HepG2 (cell line): ENCODE measurements around the gene ACSM2A. TPM values are rescaled to one million over a fixed set of nuclear protein-coding genes. Genes with fewer than 3 reads are reported as not detected.

Experiments used
- ATAC-seq: fragments of 200-7000 bp; cut with Tn5 transposase; 3 replicates; pipeline ENCODE4 v1.9.1; 2020; ENCODE audit warnings: mild to moderate bottlenecking, moderate library complexity
- BruUV-seq: library from RNA; stranded (reverse); fragments of 400-500 nt; replicated peaks from 2 replicates; lab custom pipeline; 2021; lab: Mats Ljungman, UMichigan
- CTCF ChIA-PET: fragments of 300-600 bp; formaldehyde crosslinking; extraction: SDS; loops from one replicate; lab custom pipeline; 2021; ENCODE audit warnings: low total read pairs, inconsistent platforms, low intra/inter-chr PET ratio; lab: Yijun Ruan, JAX
- POLR2A ChIA-PET: fragments of 350-600 bp; sonication (Branson Sonifier 250); formaldehyde crosslinking; loops from one replicate; lab custom pipeline; 2020; ENCODE audit warnings: antibody characterized with exemption, inconsistent platforms; lab: Yijun Ruan, JAX
- DNase-seq: peaks from one replicate; pipeline ENCODE4 v3.0.0-alpha.2; 2015; ENCODE audit warnings: low spot score
- FAIRE-seq: peaks from 3 replicates; lab custom pipeline; 2011; peaks lifted over from hg19 to GRCh38; lab: Jason Lieb, UNC
- H2AFZ ChIP-seq: one replicate; pipeline ENCODE4 v1.6.1; 2011; ENCODE audit warnings: low read length, inconsistent platforms
- H3K27ac ChIP-seq: fragments of 300-600 bp; 3 replicates; pipeline ENCODE4 v1.8.0; 2011; ENCODE audit warnings: mixed run types, mild to moderate bottlenecking, mixed read lengths, low read length, inconsistent platforms; ENCODE audit not compliant: insufficient read depth; ENCODE audit errors: extremely low read length
- H3K27me3 ChIP-seq, 2 experiments: fragments of 200-600 bp in 1 of 2; 2 replicates in 1 of 2; 3 replicates in 1 of 2; pipeline versions ENCODE4 v1.6.0 to v1.8.0; 2011; ENCODE audit warnings: low read length in 2 of 2, mild to moderate bottlenecking in 2 of 2, moderate library complexity in 2 of 2, inconsistent platforms in 1 of 2; ENCODE audit not compliant: insufficient read depth in 2 of 2, control insufficient read depth in 1 of 2
- H3K36me3 ChIP-seq, 2 experiments: fragments of 200-600 bp in 1 of 2; replicated peaks in 1 of 2; 2 replicates in 1 of 2; 3 replicates in 1 of 2; pipeline versions ENCODE4 v1.5.1 to v1.8.0; 2011; ENCODE audit warnings: low read length in 2 of 2, inconsistent platforms in 1 of 2; ENCODE audit not compliant: insufficient read depth in 2 of 2, control insufficient read depth in 1 of 2
- H3K4me1 ChIP-seq: 2 replicates; pipeline ENCODE4 v1.5.1; 2012; ENCODE audit warnings: low read length, inconsistent platforms; ENCODE audit not compliant: insufficient read depth
- H3K4me2 ChIP-seq: 2 replicates; pipeline ENCODE4 v1.6.0; 2011; ENCODE audit warnings: low read depth, low read length, inconsistent platforms
- H3K4me3 ChIP-seq, 3 experiments: fragments of 200-600 bp in 1 of 3; sonication (generic), shearing (Covaris generic) in 1 of 3; replicated peaks in 1 of 3; 2 replicates each; pipeline ENCODE4 v1.5.1; 2011 to 2016; ENCODE audit warnings: low read length in 3 of 3, inconsistent platforms in 2 of 3, low read depth in 2 of 3, mild to moderate bottlenecking in 2 of 3, control low read depth in 1 of 3, mixed read lengths in 1 of 3; ENCODE audit not compliant: insufficient read depth in 1 of 3
- H3K79me2 ChIP-seq: one replicate; pipeline ENCODE4 v1.6.1; 2011; ENCODE audit warnings: low read length, inconsistent platforms; ENCODE audit not compliant: insufficient read depth
- H3K9ac ChIP-seq: 2 replicates; pipeline ENCODE4 v1.6.0; 2011; ENCODE audit warnings: mild to moderate bottlenecking, low read depth, low read length, inconsistent platforms; ENCODE audit not compliant: insufficient read depth
- H3K9me3 ChIP-seq: 2 replicates; pipeline ENCODE4 v1.5.1; 2012; ENCODE audit warnings: mild to moderate bottlenecking, low read length
- H4K20me1 ChIP-seq: 2 replicates; pipeline ENCODE4 v1.6.0; 2011; ENCODE audit warnings: inconsistent platforms, mild to moderate bottlenecking, low read length, moderate library complexity; ENCODE audit not compliant: insufficient read depth
- FOXA3 ChIP-seq: IDR thresholded peaks from 2 replicates; pipeline ENCODE4 v1.6.1; 2016; ENCODE audit warnings: missing genetic modification reagents, missing compliant biosample characterization
- ISL2 ChIP-seq: sonication (generic); formaldehyde crosslinking; IDR thresholded peaks from 2 replicates; pipeline ENCODE4 v1.5.0; 2020; ENCODE audit warnings: missing genetic modification reagents
- POLR2A ChIP-seq, 2 experiments: IDR thresholded peaks; 2 replicates each; pipeline ENCODE4 v1.6.1; 2011; ENCODE audit warnings: low read depth in 2 of 2, low read length in 2 of 2, mild to moderate bottlenecking in 1 of 2, moderate library complexity in 1 of 2; ENCODE audit not compliant: insufficient read depth in 1 of 2
- PRDM10 ChIP-seq: sonication (generic); formaldehyde crosslinking; IDR thresholded peaks from 2 replicates; pipeline ENCODE4 v1.4.0; 2020; ENCODE audit warnings: low read depth, missing genetic modification reagents
- SALL1 ChIP-seq: sonication (generic); formaldehyde crosslinking; IDR thresholded peaks from 2 replicates; pipeline ENCODE4 v1.8.0; 2022; ENCODE audit warnings: mild to moderate bottlenecking, missing genetic modification reagents
- SAP130 ChIP-seq: IDR thresholded peaks from 2 replicates; pipeline ENCODE4 v1.6.1; 2016; ENCODE audit warnings: low read depth
- TP53 ChIP-seq: sonication (generic); formaldehyde crosslinking; conservative IDR thresholded peaks from 2 replicates; pipeline ENCODE4 v1.4.0; 2020; ENCODE audit warnings: missing genetic modification reagents
- ZKSCAN5 ChIP-seq: sonication (generic); formaldehyde crosslinking; IDR thresholded peaks from 2 replicates; pipeline ENCODE4 v1.5.1; 2020; ENCODE audit warnings: mild to moderate bottlenecking, missing genetic modification reagents
- ZNF224 ChIP-seq: sonication (generic); formaldehyde crosslinking; IDR thresholded peaks from 2 replicates; pipeline ENCODE4 v1.5.0; 2020; ENCODE audit warnings: mild to moderate bottlenecking, missing genetic modification reagents
- ZNF264 ChIP-seq: sonication (generic); formaldehyde crosslinking; IDR thresholded peaks from 2 replicates; pipeline ENCODE4 v1.4.0; 2020; ENCODE audit warnings: missing genetic modification reagents
- ZNF44 ChIP-seq: sonication (generic); formaldehyde crosslinking; IDR thresholded peaks from 2 replicates; pipeline ENCODE4 v1.5.1; 2020; ENCODE audit warnings: mild to moderate bottlenecking, missing genetic modification reagents
- ZNF644 ChIP-seq: IDR thresholded peaks from 2 replicates; pipeline ENCODE4 v1.6.1; 2016; ENCODE audit warnings: low read depth
- ZNF672 ChIP-seq: sonication (generic); formaldehyde crosslinking; IDR thresholded peaks from 2 replicates; pipeline ENCODE4 v1.8.1; 2022; ENCODE audit warnings: missing genetic modification reagents
- ZNF713 ChIP-seq: sonication (generic); formaldehyde crosslinking; IDR thresholded peaks from 2 replicates; pipeline ENCODE4 v1.4.0; 2020; ENCODE audit warnings: mild to moderate bottlenecking, missing genetic modification reagents
- WGBS: methylation state at CpG from one replicate; pipeline ENCODE4 v1.1.6; 2017; ENCODE audit warnings: low lambda C conversion rate; 5-methylcytosine and 5-hydroxymethylcytosine counted together
- in situ Hi-C: cut with HindIII; loops from 2 replicates; pipeline ENCODE4 v1.10.0; 2017; ENCODE audit warnings: low pct_unique_long_range_greater_than_20kb; ENCODE audit not compliant: extremely low pct_ligation_motif_present
- intact Hi-C: fragments of 100-400 bp; cut with micrococcal nuclease; formaldehyde crosslinking; loops from one replicate; pipeline ENCODE4 v1.10.0; 2022; ENCODE audit not compliant: unreplicated experiment
- polyA plus RNA-seq, 8 experiments: library from polyadenylated mRNA; depleted of rRNA in 3 of 8; stranded (reverse) in 7 of 8; unstranded in 1 of 8; fragments of >200 nt; fragmentation: Illumina TruSeq in 4 of 8; extraction: Trizol in 4 of 8; gene quantifications; 2 replicates each; pipeline versions ENCODE4 v1.2.1 to v1.2.3, GENCODE V29; 2011 to 2016; ENCODE audit warnings: low read depth in 4 of 8, missing spikeins in 1 of 8, mixed read lengths in 1 of 8; ENCODE audit not compliant: insufficient read depth in 1 of 8
- total RNA-seq, 5 experiments: library from RNA; depleted of rRNA; stranded (reverse); fragments of >200 nt; fragmentation: Illumina TruSeq; extraction: Trizol; gene quantifications; 2 replicates each; pipeline ENCODE4 v1.2.3, GENCODE V29; 2016; ENCODE audit warnings: low read depth in 1 of 5
- TF ChIP-seq, protein P1 (sequence below): IDR thresholded peaks from 2 replicates; pipeline ENCODE4 v1.6.1; 2016; ENCODE audit warnings: low read depth, borderline replicate concordance
- TF ChIP-seq, protein P2 (sequence below): IDR thresholded peaks from 2 replicates; pipeline ENCODE4 v1.4.0; 2020; ENCODE audit warnings: mild to moderate bottlenecking, missing genetic modification reagents

The ACSM2A gene
- total and polyA plus RNA-seq, 2 of the 13 experiments (the other 11 are each of a cell fraction or from before 2014, with no cell fraction given): 11.4 to 16.3 TPM

DNA sequence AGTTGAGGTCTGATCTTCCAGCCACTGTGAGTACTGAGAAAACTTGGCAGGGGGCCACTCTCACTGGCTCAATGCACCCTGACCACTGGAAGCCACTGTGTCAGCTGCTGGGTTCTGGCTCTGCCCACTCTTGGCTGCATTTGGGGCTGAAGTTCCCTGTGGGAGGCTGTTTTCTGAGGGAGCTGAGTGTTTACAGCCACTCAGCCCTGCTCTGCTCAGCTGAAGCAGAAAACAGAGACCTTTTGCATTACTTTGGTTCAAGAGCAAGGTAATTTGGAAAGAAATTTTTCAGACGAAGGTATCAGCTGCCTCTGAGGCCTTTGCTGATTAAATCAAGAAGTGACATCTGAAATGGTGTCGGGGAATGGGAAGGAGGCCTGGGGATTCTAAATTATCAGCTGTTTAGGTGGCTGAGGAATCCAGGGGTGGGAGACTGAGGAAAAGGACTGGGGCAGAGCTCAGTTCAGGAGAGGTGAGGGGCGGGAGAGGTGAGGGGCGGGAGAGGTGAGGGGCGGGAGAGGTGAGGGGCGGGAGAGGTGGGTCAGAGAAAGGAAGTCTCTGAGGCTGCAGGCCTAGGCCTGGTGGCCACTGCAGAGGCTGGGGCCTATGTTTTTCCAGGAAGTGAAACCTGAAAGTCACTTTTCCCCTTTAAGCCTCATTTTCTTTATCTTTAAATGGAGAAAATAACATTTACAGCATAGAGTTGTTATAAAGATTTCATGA, 41.8 kb upstream of the ACSM2A start, which contains the start of gene ACSM5:
Gene ACSM5, plus strand, starts transcription at position 137 of the 723 bp plus-strand sequence. CDS start 1,951 bp downstream, outside the sequence.
- BruUV-seq: no TSS peak
- Histone ChIP-seq H3K27me3 (no peaks in the 10 kb centered on the region), H3K27ac (peak within 1 kb of the TSS; percentile 79), H3K4me1 (peaks cover 53% of the 10 kb centered on the region), H2AFZ (peak within 1 kb of the TSS; percentile 82), H3K4me2 (peak within 1 kb of the TSS; percentile 79), H3K4me3 (peak within 1 kb of the TSS; percentile 47 to 51 (median 50)), H3K9ac (peak within 1 kb of the TSS; percentile 71), H3K36me3 (no peaks in the 10 kb centered on the region), H3K9me3 (no peaks in the 10 kb centered on the region), H4K20me1 (no peaks in the 10 kb centered on the region), H3K79me2 (no peaks in the 10 kb centered on the region)
- POLR2A ChIA-PET: interaction anchor here (0.9 to 1.6 kb wide), 5 partner anchors 9 to 24 kb away, joined by 3 to 8 read pairs (median 4); no protein-coding TSS in a partner anchor
- in situ Hi-C loops: no loop called here
- no peak for FAIRE-seq
- intact Hi-C loops: loop anchor here (10.0 kb wide), 1 partner anchor 135 kb away; no protein-coding TSS in a partner anchor
- peak; percentile 93 for ATAC-seq
- WGBS: 23% methylated on average over 6 of the region's 6 CpGs
- peak; percentile 62 for DNase-seq
- CTCF ChIA-PET: no interaction called here
- TF ChIP-seq, protein P1, sequence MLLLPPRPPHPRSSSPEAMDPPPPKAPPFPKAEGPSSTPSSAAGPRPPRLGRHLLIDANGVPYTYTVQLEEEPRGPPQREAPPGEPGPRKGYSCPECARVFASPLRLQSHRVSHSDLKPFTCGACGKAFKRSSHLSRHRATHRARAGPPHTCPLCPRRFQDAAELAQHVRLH (CRISPR knock-in tag): 0 out of 2 replicates have a peak, but pooled peaks have one; percentile 30
- TF ChIP-seq SALL1 (CRISPR knock-in tag) (peak; percentile 46; the same call in 1 of the 2 replicates), SAP130 (CRISPR knock-in tag) (peak; percentile 31; the same call in 1 of the 2 replicates), PRDM10 (CRISPR knock-in tag) (no peak), ZNF44 (CRISPR knock-in tag) (no peak), FOXA3 (CRISPR knock-in tag) (peak; percentile 21; the same call in 1 of the 2 replicates), ZNF713 (CRISPR knock-in tag) (no peak), TP53 (CRISPR knock-in tag) (no peak), ZNF672 (CRISPR knock-in tag) (no peak), ZNF264 (0 out of 2 replicates have a peak, but pooled peaks have one; percentile 4), ZKSCAN5 (CRISPR knock-in tag) (peak; percentile 80; the same call in 1 of the 2 replicates), POLR2A (IDR thresholded peaks at IDR 0.05; ENCODE audit: insufficient read depth in 1 of 2, low read depth in 2 of 2, low read length in 2 of 2) (peak; percentile 41 to 63; a peak in 3 of 4 replicates), ZNF644 (CRISPR knock-in tag) (0 out of 2 replicates have a peak, but pooled peaks have one; percentile 46), ISL2 (no peak), ZNF224 (CRISPR knock-in tag) (0 out of 2 replicates have a peak, but pooled peaks have one; percentile 72)
- TF ChIP-seq, protein P2, sequence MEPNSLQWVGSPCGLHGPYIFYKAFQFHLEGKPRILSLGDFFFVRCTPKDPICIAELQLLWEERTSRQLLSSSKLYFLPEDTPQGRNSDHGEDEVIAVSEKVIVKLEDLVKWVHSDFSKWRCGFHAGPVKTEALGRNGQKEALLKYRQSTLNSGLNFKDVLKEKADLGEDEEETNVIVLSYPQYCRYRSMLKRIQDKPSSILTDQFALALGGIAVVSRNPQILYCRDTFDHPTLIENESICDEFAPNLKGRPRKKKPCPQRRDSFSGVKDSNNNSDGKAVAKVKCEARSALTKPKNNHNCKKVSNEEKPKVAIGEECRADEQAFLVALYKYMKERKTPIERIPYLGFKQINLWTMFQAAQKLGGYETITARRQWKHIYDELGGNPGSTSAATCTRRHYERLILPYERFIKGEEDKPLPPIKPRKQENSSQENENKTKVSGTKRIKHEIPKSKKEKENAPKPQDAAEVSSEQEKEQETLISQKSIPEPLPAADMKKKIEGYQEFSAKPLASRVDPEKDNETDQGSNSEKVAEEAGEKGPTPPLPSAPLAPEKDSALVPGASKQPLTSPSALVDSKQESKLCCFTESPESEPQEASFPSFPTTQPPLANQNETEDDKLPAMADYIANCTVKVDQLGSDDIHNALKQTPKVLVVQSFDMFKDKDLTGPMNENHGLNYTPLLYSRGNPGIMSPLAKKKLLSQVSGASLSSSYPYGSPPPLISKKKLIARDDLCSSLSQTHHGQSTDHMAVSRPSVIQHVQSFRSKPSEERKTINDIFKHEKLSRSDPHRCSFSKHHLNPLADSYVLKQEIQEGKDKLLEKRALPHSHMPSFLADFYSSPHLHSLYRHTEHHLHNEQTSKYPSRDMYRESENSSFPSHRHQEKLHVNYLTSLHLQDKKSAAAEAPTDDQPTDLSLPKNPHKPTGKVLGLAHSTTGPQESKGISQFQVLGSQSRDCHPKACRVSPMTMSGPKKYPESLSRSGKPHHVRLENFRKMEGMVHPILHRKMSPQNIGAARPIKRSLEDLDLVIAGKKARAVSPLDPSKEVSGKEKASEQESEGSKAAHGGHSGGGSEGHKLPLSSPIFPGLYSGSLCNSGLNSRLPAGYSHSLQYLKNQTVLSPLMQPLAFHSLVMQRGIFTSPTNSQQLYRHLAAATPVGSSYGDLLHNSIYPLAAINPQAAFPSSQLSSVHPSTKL (CRISPR knock-in tag): peak; percentile 50
